Epidermal melanocyte (primary cell): Measurements from ENCODE around the gene EPHB1.

Experiments used
- DNase-seq: peaks from one replicate; pipeline ENCODE4 v3.0.0; 2011; ENCODE audit warnings: low spot score; ENCODE audit not compliant: insufficient read length

EPHB1 gene

GRCh38 chr3:135149707-135150681 is 354.9 kb downstream of the EPHB1 start:
- DNase-seq: no peak

GRCh38 chr3:135154186-135154585 is 359.1 kb downstream of the EPHB1 start:
- no peak for DNase-seq

GRCh38 chr3:135155228-135155627 is 360.2 kb downstream of the EPHB1 start:
- DNase-seq: no peak

- DNase-seq: no peak
These were observed 360.7 kb downstream of the EPHB1 start for GRCh38 chr3:135155791-135156190.

GRCh38 chr3:135157045-135157740 is 362.1 kb downstream of the EPHB1 start:
- no peak for DNase-seq

GRCh38 chr3:135158520-135158919 is 363.5 kb downstream of the EPHB1 start:
- DNase-seq: no peak

- no peak for DNase-seq
These were observed 364.7 kb downstream of the EPHB1 start for GRCh38 chr3:135159681-135160247.

- no peak for DNase-seq
These were observed 366.4 kb downstream of the EPHB1 start for GRCh38 chr3:135161425-135161824.

- no peak for DNase-seq
These were observed 368.6 kb downstream of the EPHB1 start for GRCh38 chr3:135163701-135164100.

- DNase-seq: peak; percentile 51
These were observed 370.2 kb downstream of the EPHB1 start for GRCh38 chr3:135165260-135165659.

- DNase-seq: no peak
These were observed 371.3 kb downstream of the EPHB1 start for GRCh38 chr3:135166266-135166825.

GRCh38 chr3:135168822-135169221 is 373.8 kb downstream of the EPHB1 start:
- DNase-seq: no peak

- DNase-seq: no peak
These were observed 374.6 kb downstream of the EPHB1 start for GRCh38 chr3:135169651-135170050.

- no peak for DNase-seq
These were observed 375.7 kb downstream of the EPHB1 start for GRCh38 chr3:135170732-135171131.

GRCh38 chr3:135172191-135172869 is 377.3 kb downstream of the EPHB1 start:
- no peak for DNase-seq

- no peak for DNase-seq
These were observed 380.7 kb downstream of the EPHB1 start for GRCh38 chr3:135175728-135176277.

- DNase-seq: no peak
These were observed 381.8 kb downstream of the EPHB1 start for GRCh38 chr3:135176881-135177280.

GRCh38 chr3:135178566-135178965 is 383.5 kb downstream of the EPHB1 start:
- DNase-seq: no peak

GRCh38 chr3:135181408-135181807 is 386.3 kb downstream of the EPHB1 start:
- no peak for DNase-seq

- DNase-seq: no peak
These were observed 387.4 kb downstream of the EPHB1 start for GRCh38 chr3:135182364-135182998.
